NCI-H1436 (cell line): ENCODE data around the gene TMEM181.

ENCODE experiments used
- DNase-seq: peaks from one replicate; lab custom pipeline; 2025; lab: John Stamatoyannopoulos, UW

TMEM181 gene

GRCh38 chr6:158561938-158562337, 2.0 kb downstream of the TMEM181 start:
- no peak for DNase-seq

- DNase-seq, result no peak
These were observed 4.6 kb downstream of the TMEM181 start for GRCh38 chr6:158564243-158565121.

- DNase-seq, result no peak
These were observed 5.2 kb downstream of the TMEM181 start for GRCh38 chr6:158565122-158565429.

- no peak for DNase-seq
These were observed 5.7 kb downstream of the TMEM181 start for GRCh38 chr6:158565482-158566040.

- no peak for DNase-seq
These were observed 6.4 kb downstream of the TMEM181 start for GRCh38 chr6:158566207-158566818.

GRCh38 chr6:158567152-158567551, 7.3 kb downstream of the TMEM181 start:
- no peak for DNase-seq

GRCh38 chr6:158567871-158568401, 8.0 kb downstream of the TMEM181 start:
- no peak for DNase-seq

- no peak for DNase-seq
These were observed 8.7 kb downstream of the TMEM181 start for GRCh38 chr6:158568549-158568948.

GRCh38 chr6:158569036-158569435, 9.1 kb downstream of the TMEM181 start:
- DNase-seq, result no peak

- no peak for DNase-seq
These were observed 10.7 kb downstream of the TMEM181 start for GRCh38 chr6:158570681-158570962.

GRCh38 chr6:158571826-158572652, 12.1 kb downstream of the TMEM181 start:
- no peak for DNase-seq

- no peak for DNase-seq
These were observed 13.0 kb downstream of the TMEM181 start for GRCh38 chr6:158572653-158573541.

GRCh38 chr6:158573542-158573931, 13.6 kb downstream of the TMEM181 start:
- DNase-seq, result no peak

GRCh38 chr6:158574800-158575199, 14.9 kb downstream of the TMEM181 start:
- no peak for DNase-seq

GRCh38 chr6:158575550-158575949, 15.7 kb downstream of the TMEM181 start:
- no peak for DNase-seq

GRCh38 chr6:158584236-158584651, 24.4 kb downstream of the TMEM181 start:
- DNase-seq, result no peak

- DNase-seq, result no peak
These were observed 26.8 kb downstream of the TMEM181 start for GRCh38 chr6:158586652-158587051.

- DNase-seq, result no peak
These were observed 29.5 kb downstream of the TMEM181 start for GRCh38 chr6:158589366-158589765.

- no peak for DNase-seq
These were observed 31.4 kb downstream of the TMEM181 start for GRCh38 chr6:158591134-158591809.

- DNase-seq, result no peak
These were observed 31.9 kb downstream of the TMEM181 start for GRCh38 chr6:158591810-158592209.

- DNase-seq, result no peak
These were observed 33.8 kb downstream of the TMEM181 start for GRCh38 chr6:158593670-158594069.
